Testis (tissue), 3 donors: ENCODE data around the gene SNF8. TPM values are rescaled to one million over a fixed set of nuclear protein-coding genes. Genes with fewer than 3 reads are reported as not detected.

ENCODE experiments used
- DNase-seq: peaks from one replicate; pipeline ENCODE4 v3.0.0-alpha.2; 2019
- H3K27ac ChIP-seq, 2 donors: fragments of 200-600 bp; sonication (generic); one replicate each; pipeline ENCODE4 v1.5.1; 2019
- H3K27me3 ChIP-seq: fragments of 200-600 bp; sonication (generic); one replicate; pipeline ENCODE4 v1.5.1; 2019
- H3K36me3 ChIP-seq: fragments of 200-600 bp; sonication (generic); one replicate; pipeline ENCODE4 v1.5.1; 2017; ENCODE audit warnings: low read depth; ENCODE audit errors: missing control alignments
- H3K4me1 ChIP-seq: fragments of 200-600 bp; sonication (generic); one replicate; pipeline ENCODE4 v1.5.1; 2019
- H3K4me3 ChIP-seq, 2 donors: fragments of 200-600 bp; sonication (generic); one replicate each; pipeline ENCODE4 v1.5.1; 2017 to 2019
- H3K9me3 ChIP-seq: fragments of 200-600 bp; sonication (generic); one replicate; pipeline ENCODE4 v1.5.1; 2017
- POLR2A ChIP-seq: fragments of 450-650 bp; IDR thresholded peaks from one replicate; pipeline ENCODE4 v1.6.1; 2017; ENCODE audit warnings: antibody characterized with exemption, mild to moderate bottlenecking, moderate library complexity
- WGBS, 2 donors: methylation state at CpG; one replicate each; pipeline ENCODE4 v1.1.5; 2018; 5-methylcytosine and 5-hydroxymethylcytosine counted together
- intact Hi-C: fragments of 100-400 bp; cut with DNase I; formaldehyde crosslinking; loops from one replicate; pipeline ENCODE4 v1.15.1; 2023; ENCODE audit warnings: low total_unique reads
- polyA plus RNA-seq: library from polyadenylated mRNA; stranded (reverse); fragments of 350-450 nt; fragmentation: Illumina TruSeq; extraction: RNeasy Lipid Tissue Mini Kit (QIAGEN cat#74804); gene quantifications from one replicate; pipeline ENCODE4 v1.2.3, GENCODE V29; 2014; ENCODE audit warnings: low read depth, low replicate concordance; ENCODE audit not compliant: insufficient read depth
- total RNA-seq, 2 donors: library from RNA; depleted of rRNA; stranded (reverse); fragments of >200 nt; gene quantifications; one replicate each; pipeline ENCODE4 v1.2.3, GENCODE V29; 2016
- TF ChIP-seq, protein P1 (sequence below), 3 experiments: fragments of 450-650 bp in 2 of 3; fragments of 200-600 bp in 1 of 3; sonication (generic) in 1 of 3; IDR thresholded peaks; one replicate each; pipeline ENCODE4 v1.5.1; 2016 to 2019; ENCODE audit warnings: antibody characterized with exemption in 3 of 3, mild to moderate bottlenecking in 2 of 3, moderate library complexity in 1 of 3

Gene SNF8
- total and polyA plus RNA-seq, 3 donors from 2014 or later = 71.9 to 123 (median 100) TPM

DNA sequence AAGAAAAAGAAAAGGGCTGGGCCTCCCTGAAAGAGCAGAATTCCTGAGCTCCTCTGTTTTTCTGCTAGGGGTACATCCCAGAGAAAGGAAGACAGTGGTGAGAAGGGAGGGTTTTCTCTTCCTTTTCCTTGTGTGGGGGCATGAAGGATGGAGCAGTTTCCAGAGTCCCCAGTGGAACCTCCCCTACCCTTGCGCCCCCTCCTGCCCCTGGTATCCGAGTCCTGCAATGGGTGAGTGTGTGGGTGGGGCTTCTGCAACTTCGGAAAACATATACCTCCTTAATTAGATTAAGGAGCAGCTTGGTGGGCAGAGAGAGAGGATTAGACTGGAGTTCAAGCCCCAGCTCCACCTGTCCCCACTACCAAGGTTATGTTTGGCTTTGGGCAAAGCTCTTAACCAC, 29.2 kb upstream of the SNF8 start:
- H3K4me1 ChIP-seq = no peaks in the 10 kb centered on the region
- intact Hi-C loops = no loop called here
- no peak for TF ChIP-seq POLR2A
- TF ChIP-seq, protein P1, sequence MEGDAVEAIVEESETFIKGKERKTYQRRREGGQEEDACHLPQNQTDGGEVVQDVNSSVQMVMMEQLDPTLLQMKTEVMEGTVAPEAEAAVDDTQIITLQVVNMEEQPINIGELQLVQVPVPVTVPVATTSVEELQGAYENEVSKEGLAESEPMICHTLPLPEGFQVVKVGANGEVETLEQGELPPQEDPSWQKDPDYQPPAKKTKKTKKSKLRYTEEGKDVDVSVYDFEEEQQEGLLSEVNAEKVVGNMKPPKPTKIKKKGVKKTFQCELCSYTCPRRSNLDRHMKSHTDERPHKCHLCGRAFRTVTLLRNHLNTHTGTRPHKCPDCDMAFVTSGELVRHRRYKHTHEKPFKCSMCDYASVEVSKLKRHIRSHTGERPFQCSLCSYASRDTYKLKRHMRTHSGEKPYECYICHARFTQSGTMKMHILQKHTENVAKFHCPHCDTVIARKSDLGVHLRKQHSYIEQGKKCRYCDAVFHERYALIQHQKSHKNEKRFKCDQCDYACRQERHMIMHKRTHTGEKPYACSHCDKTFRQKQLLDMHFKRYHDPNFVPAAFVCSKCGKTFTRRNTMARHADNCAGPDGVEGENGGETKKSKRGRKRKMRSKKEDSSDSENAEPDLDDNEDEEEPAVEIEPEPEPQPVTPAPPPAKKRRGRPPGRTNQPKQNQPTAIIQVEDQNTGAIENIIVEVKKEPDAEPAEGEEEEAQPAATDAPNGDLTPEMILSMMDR (IDR thresholded peaks at IDR 0.05) = no peak
- H3K36me3 ChIP-seq = no peaks in the 10 kb centered on the region
- no peak for DNase-seq
- no peak overlapping the region for H3K4me3 ChIP-seq
- no peak overlapping the region for H3K27ac ChIP-seq
- H3K27me3 ChIP-seq = no peaks in the 10 kb centered on the region
- WGBS, 2 donors = 47 to 58% methylated on average over 3 of the region's 3 CpGs
- H3K9me3 ChIP-seq = no peaks in the 10 kb centered on the region

DNA sequence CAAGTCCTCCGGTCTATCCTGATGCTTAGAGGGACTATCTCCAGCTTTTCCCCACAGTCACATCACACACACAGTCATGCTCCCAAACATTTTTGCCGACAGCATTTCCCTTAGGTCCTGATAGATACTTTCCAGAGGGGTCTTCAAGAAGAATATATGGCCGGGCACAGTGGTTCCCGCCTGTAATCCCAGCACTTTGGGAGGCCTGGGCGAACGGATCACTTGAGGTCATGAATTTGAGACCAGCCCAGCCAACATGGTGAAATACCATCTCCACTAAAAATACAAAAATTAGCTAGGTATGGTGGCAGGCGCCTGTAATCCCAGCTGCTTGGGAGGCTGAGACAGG, 28.1 kb upstream of the SNF8 start:
- no peak for DNase-seq

DNA sequence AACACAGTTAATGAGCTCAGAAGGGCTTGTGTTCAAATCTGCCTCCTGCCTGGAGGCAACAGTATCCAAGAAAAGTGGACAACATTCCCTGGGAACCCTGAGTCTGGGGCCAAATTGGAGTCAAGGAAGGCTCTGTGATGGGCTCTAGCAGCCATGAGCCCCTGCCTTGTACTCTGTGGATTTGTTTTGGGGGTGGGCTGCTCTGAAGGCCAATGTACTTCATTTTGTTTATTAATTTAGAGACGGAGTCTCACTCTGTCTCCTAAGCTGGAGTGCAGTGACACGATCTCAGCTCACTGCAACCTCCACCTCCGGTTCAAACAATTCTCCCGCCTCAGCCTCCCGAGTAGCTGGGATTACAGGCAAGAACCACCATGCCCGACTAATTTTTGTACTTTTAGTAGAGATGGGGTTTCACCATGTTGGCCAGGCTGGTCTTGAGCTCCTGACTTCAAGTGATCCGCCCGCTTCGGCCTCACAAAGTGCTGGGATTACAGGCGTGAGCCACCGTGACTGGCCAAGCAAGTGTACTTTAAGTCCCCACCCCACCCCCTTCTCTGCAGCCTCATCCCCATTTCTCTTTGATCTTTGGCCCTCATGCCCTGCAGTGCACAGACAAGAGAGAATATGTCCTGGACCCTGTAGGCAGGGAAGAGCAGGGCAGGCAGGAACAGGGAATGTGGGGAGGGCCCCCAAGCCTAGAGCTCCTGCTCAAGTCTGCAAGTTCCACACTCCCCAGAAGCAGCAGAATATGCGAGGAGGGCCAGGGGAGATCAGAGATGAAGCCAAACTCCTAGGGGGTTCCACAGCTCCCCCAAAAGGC, 26.4 kb upstream of the SNF8 start:
- H3K27ac ChIP-seq = no peak overlapping the region
- H3K4me1 ChIP-seq = no peaks in the 10 kb centered on the region
- H3K27me3 ChIP-seq = no peaks in the 10 kb centered on the region
- H3K36me3 ChIP-seq = no peaks in the 10 kb centered on the region
- no peak for TF ChIP-seq POLR2A
- TF ChIP-seq, protein P1 (IDR thresholded peaks at IDR 0.05) = no peak
- no peak for DNase-seq
- H3K9me3 ChIP-seq = no peaks in the 10 kb centered on the region
- intact Hi-C loops = no loop called here
- H3K4me3 ChIP-seq = no peak overlapping the region
- WGBS, 2 donors = 81 to 84% methylated on average over 12 of the region's 12 CpGs

More for the DNA sequence above, 28.1 kb upstream of the SNF8 start:
- H3K27ac ChIP-seq = no peak overlapping the region
- no peak overlapping the region for H3K4me3 ChIP-seq
- TF ChIP-seq, protein P1 (IDR thresholded peaks at IDR 0.05) = no peak
- no peak for TF ChIP-seq POLR2A
- H3K4me1 ChIP-seq = no peaks in the 10 kb centered on the region
- no peaks in the 10 kb centered on the region for H3K9me3 ChIP-seq
- 79 to 86% methylated on average over 7 of the region's 7 CpGs for WGBS, 2 donors
- H3K27me3 ChIP-seq = no peaks in the 10 kb centered on the region
- intact Hi-C loops = no loop called here
- H3K36me3 ChIP-seq = no peaks in the 10 kb centered on the region

DNA sequence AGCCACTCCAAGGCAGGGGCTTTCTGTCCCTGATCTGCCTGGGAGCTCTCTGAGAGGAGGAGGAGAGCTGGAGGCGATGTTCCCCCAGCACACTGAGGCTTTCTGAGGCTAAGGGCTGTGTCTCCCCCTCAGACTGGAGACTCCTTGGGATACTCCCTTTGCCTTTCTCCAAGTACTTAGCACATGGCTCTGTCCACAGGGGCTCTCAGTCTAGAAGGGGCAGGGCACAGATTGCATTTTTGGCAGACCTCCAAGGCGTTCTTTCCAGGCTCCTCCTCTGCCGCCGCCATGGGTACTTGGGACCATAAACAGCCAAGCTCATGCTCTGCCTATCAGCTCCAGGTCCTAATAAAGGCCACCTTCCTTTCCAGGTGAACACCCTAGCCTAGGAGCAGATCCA, 25.6 kb upstream of the SNF8 start:
- no peak for TF ChIP-seq POLR2A
- TF ChIP-seq, protein P1 (IDR thresholded peaks at IDR 0.05) = no peak
- no peak for DNase-seq
- WGBS, 2 donors = 16 to 36% methylated on average over 3 to 4 of the region's 4 CpGs
- H3K27ac ChIP-seq = no peak overlapping the region
- no peak overlapping the region for H3K4me3 ChIP-seq
- H3K27me3 ChIP-seq = no peaks in the 10 kb centered on the region
- no peaks in the 10 kb centered on the region for H3K4me1 ChIP-seq
- H3K9me3 ChIP-seq = no peaks in the 10 kb centered on the region
- intact Hi-C loops = no loop called here
- no peaks in the 10 kb centered on the region for H3K36me3 ChIP-seq
